GM23248 (cell line): ENCODE measurements around the gene WDPCP.

ENCODE experiments used
- EZH2 ChIP-seq: fragments of 200-600 bp; sonication (generic); IDR thresholded peaks from 2 replicates; pipeline ENCODE4 v1.6.1; 2018; ENCODE audit warnings: antibody characterized with exemption, mild to moderate bottlenecking; ENCODE audit not compliant: insufficient read depth, poor library complexity, severe bottlenecking
- EZH2phosphoT487 ChIP-seq: fragments of 200-600 bp; sonication (generic); IDR thresholded peaks from 2 replicates; pipeline ENCODE4 v1.6.1; 2018; ENCODE audit warnings: antibody characterized with exemption, moderate library complexity, mild to moderate bottlenecking, low read depth; ENCODE audit not compliant: insufficient read depth

DNA sequence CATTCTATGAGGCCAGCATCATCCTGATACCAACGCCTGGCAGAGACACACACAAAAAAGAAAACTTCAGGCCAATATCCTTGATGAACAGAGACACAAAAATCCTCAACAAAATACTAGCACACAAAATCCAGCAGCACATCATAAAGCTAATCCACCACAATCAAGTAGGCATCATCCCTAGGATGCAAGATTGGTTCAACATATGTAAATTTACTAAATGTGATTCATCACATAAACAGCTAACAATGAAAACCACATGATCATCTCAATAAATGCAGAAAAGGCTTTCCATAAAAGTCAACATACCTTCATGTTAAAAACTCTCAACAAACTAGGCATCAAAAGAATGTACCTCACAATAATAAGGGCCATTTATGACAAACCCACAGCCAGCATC is 65.3 kb downstream of the WDPCP start:
- TF ChIP-seq EZH2 (no peak), EZH2phosphoT487 (no peak)
